Measurements from ENCODE around the gene CHST15. TPM values are rescaled to one million over a fixed set of nuclear protein-coding genes. Genes with fewer than 3 reads are reported as not detected.
A peak's percentile ranks its signal among the peaks of the same experiment; 100 is the strongest.

CHST15 gene
- total and polyA plus RNA-seq, 2 of the 13 experiments (the other 11 are each of a cell fraction or from before 2014, with no cell fraction given) = 1.4 to 94.7 TPM

- TF ChIP-seq PAWR (CRISPR knock-in tag; IDR thresholded peaks at IDR 0.05; ENCODE audit: borderline replicate concordance) (no peak), ZNF136 (CRISPR knock-in tag; IDR thresholded peaks at IDR 0.05; ENCODE audit: low read depth) (peak; percentile 3; the same call in 1 of the 2 replicates), MTF1 (CRISPR knock-in tag; IDR thresholded peaks at IDR 0.05) (no peak), SMARCE1 (IDR thresholded peaks at IDR 0.05; ENCODE audit: borderline replicate concordance) (no peak), MAFG (CRISPR knock-in tag; IDR thresholded peaks at IDR 0.05) (no peak), KDM3A (CRISPR knock-in tag; IDR thresholded peaks at IDR 0.05; ENCODE audit: low read depth) (no peak), PRDM4 (CRISPR knock-in tag; IDR thresholded peaks at IDR 0.05; ENCODE audit: borderline replicate concordance) (no peak), ZBTB26 (CRISPR knock-in tag; IDR thresholded peaks at IDR 0.05; ENCODE audit: borderline replicate concordance) (no peak), TRAFD1 (CRISPR knock-in tag; IDR thresholded peaks at IDR 0.05; ENCODE audit: borderline replicate concordance) (no peak), ZHX2 (IDR thresholded peaks at IDR 0.05; ENCODE audit: low read depth) (no peak), ZHX2 (CRISPR knock-in tag; IDR thresholded peaks at IDR 0.05; ENCODE audit: borderline replicate concordance) (no peak), STAG1 (CRISPR knock-in tag; IDR thresholded peaks at IDR 0.05) (no peak), HNRNPLL (IDR thresholded peaks at IDR 0.05; ENCODE audit: low read depth, low read length, poor library complexity, severe bottlenecking) (no peak), HCFC1 (IDR thresholded peaks at IDR 0.05; ENCODE audit: low read depth, low read length) (no peak), THAP11 (CRISPR knock-in tag; IDR thresholded peaks at IDR 0.05) (0 out of 2 replicates have a peak, but pooled peaks have one; percentile 36), NFYB (CRISPR knock-in tag; IDR thresholded peaks at IDR 0.05) (no peak), RBAK (CRISPR knock-in tag; IDR thresholded peaks at IDR 0.05) (no peak), ZNF766 (CRISPR knock-in tag; IDR thresholded peaks at IDR 0.05; ENCODE audit: borderline replicate concordance) (no peak)
These were observed 44.8 kb downstream of the CHST15 start (continued) for GRCh38 chr10:124048371-124049290.

Data from HepG2 (cell line).